HFFc6 (cell line): ENCODE data around the gene SLC35B3. TPM values are rescaled to one million over a fixed set of nuclear protein-coding genes. Genes with fewer than 3 reads are reported as not detected.

Experiments
- DNase-seq: peaks from one replicate; pipeline ENCODE4 v3.0.0-alpha.2; 2018
- H3K27ac Mint-ChIP-seq: 2 replicates; pipeline ENCODE4 v1.8.0; 2020; ENCODE audit warnings: mild to moderate bottlenecking, mixed read lengths
- H3K27me3 Mint-ChIP-seq: 2 replicates; pipeline ENCODE4 v1.8.0; 2021; ENCODE audit warnings: mild to moderate bottlenecking, moderate library complexity, mixed read lengths; ENCODE audit not compliant: insufficient read depth
- H3K36me3 Mint-ChIP-seq: 2 replicates; pipeline ENCODE4 v1.8.0; 2021; ENCODE audit warnings: low read depth, mixed read lengths
- H3K4me1 Mint-ChIP-seq: 2 replicates; pipeline ENCODE4 v1.8.0; 2020; ENCODE audit warnings: low read depth, mixed read lengths
- H3K4me3 Mint-ChIP-seq: 2 replicates; pipeline ENCODE4 v1.8.0; 2020; ENCODE audit warnings: mild to moderate bottlenecking, moderate library complexity, mixed read lengths
- H3K9me3 Mint-ChIP-seq: 2 replicates; pipeline ENCODE4 v1.8.0; 2020; ENCODE audit warnings: mild to moderate bottlenecking, mixed read lengths
- CTCF ChIP-seq: fragments of 200-600 bp; sonication (generic); IDR thresholded peaks from 2 replicates; pipeline ENCODE4 v1.5.0; 2021; ENCODE audit warnings: antibody characterized with exemption, mild to moderate bottlenecking
- long read RNA-seq: library from polyadenylated mRNA; unstranded; transcript quantifications from one replicate; pipeline ENCODE4 v2.0.0, GENCODE V29; 2019
- total RNA-seq, 6 experiments: library from RNA; stranded (reverse); fragmentation: NEBNext Ultra II Directional; extraction: Animal tissue kit (Norgen Biotek cat#: 25700); gene quantifications; 2 replicates in 1 of 6; 3 replicates in 5 of 6; pipeline ENCODE4 v1.2.3, GENCODE V29; 2021

Gene SLC35B3
- total RNA-seq: 10 to 100 TPM; 23.3 to 30.0 (median 27.4) TPM
- long read RNA-seq, transcript SLC35B3-202 (11 exons, 1,973 nt): major isoform, 10 of 25 reads
- long read RNA-seq, partial matches to known transcripts: 2 of 25 reads
- long read RNA-seq, other reads (novel, unspliced or antisense): 10 of 25 reads

GRCh38 chr6:8435093-8435844, at the start of gene SLC35B3:
Gene SLC35B3 (minus strand): TSS chr6:8435545.
- no peaks in the 10 kb centered on the region for H3K9me3 Mint-ChIP-seq
- H3K27ac Mint-ChIP-seq: peak within 1 kb of the TSS; percentile 98
- H3K27me3 Mint-ChIP-seq: no peaks in the 10 kb centered on the region
- peak; percentile 89 for DNase-seq
- peaks cover 40% of the 10 kb centered on the region for H3K4me1 Mint-ChIP-seq
- peaks cover 30% of the 10 kb centered on the region for H3K36me3 Mint-ChIP-seq
- H3K4me3 Mint-ChIP-seq: peak within 1 kb of the TSS; percentile 98
- TF ChIP-seq CTCF: no peak

GRCh38 chr6:8483650-8484049, 48.3 kb upstream of the SLC35B3 start:
- Mint-ChIP-seq H3K27ac (no peak overlapping the region), H3K36me3 (no peaks in the 10 kb centered on the region; the same call in 1 of the 2 replicates), H3K4me1 (no peaks in the 10 kb centered on the region), H3K27me3 (no peaks in the 10 kb centered on the region), H3K9me3 (peaks cover 32% of the 10 kb centered on the region), H3K4me3 (no peak overlapping the region)
- no peak for TF ChIP-seq CTCF
- DNase-seq: no peak

- Mint-ChIP-seq H3K36me3 (no peaks in the 10 kb centered on the region; the same call in 1 of the 2 replicates), H3K4me3 (no peak overlapping the region), H3K27me3 (no peaks in the 10 kb centered on the region), H3K27ac (no peak overlapping the region), H3K9me3 (peaks cover 22% of the 10 kb centered on the region), H3K4me1 (no peaks in the 10 kb centered on the region)
- no peak for TF ChIP-seq CTCF
- no peak for DNase-seq
Observed at GRCh38 chr6:8481727-8482126, 46.4 kb upstream of the SLC35B3 start.

GRCh38 chr6:8478418-8478817, 43.1 kb upstream of the SLC35B3 start:
- H3K4me3 Mint-ChIP-seq: no peak overlapping the region
- H3K4me1 Mint-ChIP-seq: no peaks in the 10 kb centered on the region
- no peaks in the 10 kb centered on the region for H3K36me3 Mint-ChIP-seq
- TF ChIP-seq CTCF: no peak
- H3K27ac Mint-ChIP-seq: no peak overlapping the region
- no peaks in the 10 kb centered on the region; the same call in none of the 2 replicates for H3K27me3 Mint-ChIP-seq
- no peak for DNase-seq
- H3K9me3 Mint-ChIP-seq: peaks cover 24% of the 10 kb centered on the region

GRCh38 chr6:8476656-8477055, 41.3 kb upstream of the SLC35B3 start:
- no peaks in the 10 kb centered on the region; the same call in none of the 2 replicates for H3K27me3 Mint-ChIP-seq
- no peak for DNase-seq
- no peaks in the 10 kb centered on the region for H3K36me3 Mint-ChIP-seq
- H3K9me3 Mint-ChIP-seq: peaks cover 16% of the 10 kb centered on the region
- H3K27ac Mint-ChIP-seq: no peak overlapping the region
- no peak overlapping the region for H3K4me3 Mint-ChIP-seq
- TF ChIP-seq CTCF: no peak
- no peaks in the 10 kb centered on the region for H3K4me1 Mint-ChIP-seq
